COLO668 (cell line): ENCODE results near the gene NPC1.
"Not testable (repeated sequence)": the region's sequence is repeated elsewhere in the genome, so short reads cannot be mapped to it uniquely, and the experiment has no call there.

ENCODE experiments used
- DNase-seq: peaks from one replicate; lab custom pipeline; 2025; ENCODE audit not compliant: unreplicated experiment; lab: John Stamatoyannopoulos, UW

The NPC1 gene

DNA sequence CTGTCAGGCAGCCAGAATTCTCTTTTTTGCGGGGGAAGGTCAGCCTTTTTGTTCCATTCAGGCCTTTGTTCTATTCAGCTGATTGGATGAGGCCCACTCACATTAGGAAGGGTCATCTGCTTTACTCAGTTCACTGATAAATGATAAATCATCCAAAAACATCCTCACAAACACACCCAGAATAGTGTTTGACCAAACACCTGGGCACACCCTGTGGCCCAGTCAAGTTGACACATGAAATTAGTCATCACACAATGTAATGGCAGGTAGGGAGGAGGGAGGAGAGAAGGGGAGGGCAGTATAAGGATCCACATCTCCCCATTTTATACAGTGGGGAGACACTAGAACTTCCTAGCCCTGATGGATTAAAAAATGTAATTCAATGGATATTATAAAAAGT lies 91.3 kb downstream of the NPC1 start:
- DNase-seq = no peak

DNA sequence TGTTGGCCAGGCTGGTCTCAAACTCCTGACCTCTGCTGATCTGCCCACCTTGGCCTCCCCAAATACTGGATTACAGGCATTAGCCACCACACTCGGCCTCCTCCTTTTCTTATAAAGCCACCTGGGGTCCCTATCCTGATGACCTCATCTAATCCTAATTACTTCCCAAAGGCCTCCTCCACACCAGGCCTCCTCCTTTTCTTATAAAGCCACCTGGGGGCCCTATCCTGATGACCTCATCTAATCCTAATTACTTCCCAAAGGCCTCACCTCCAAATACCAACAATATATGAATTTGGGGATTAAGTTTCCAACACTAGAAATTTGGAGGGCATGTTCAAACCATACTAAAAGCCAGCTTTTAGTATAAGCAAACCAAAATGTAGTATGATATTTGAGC lies 92.7 kb downstream of the NPC1 start:
- no peak for DNase-seq

DNA sequence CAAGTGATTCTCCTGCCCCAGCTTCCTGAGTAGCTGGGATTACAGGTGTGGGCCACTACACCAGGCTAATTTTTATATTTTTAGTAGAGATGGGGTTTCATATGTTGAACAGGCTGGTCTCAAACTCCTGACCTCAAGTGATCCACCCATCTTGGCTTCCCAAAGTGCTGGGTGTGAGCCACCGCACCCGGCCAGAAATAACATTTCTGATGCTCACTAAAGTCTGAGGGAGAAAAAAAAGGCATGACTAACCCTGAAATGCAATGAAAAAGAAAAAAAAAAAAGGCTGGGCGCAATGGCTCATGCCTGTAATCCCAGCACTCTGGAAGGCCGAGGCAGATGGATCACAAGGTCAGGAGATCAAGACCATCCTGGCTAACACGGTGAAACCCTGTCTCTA lies 96.7 kb downstream of the NPC1 start:
- DNase-seq = not testable (repeated sequence)

GRCh38 chr18:23487738-23488570 lies 98.4 kb downstream of the NPC1 start:
- DNase-seq = no peak

DNA sequence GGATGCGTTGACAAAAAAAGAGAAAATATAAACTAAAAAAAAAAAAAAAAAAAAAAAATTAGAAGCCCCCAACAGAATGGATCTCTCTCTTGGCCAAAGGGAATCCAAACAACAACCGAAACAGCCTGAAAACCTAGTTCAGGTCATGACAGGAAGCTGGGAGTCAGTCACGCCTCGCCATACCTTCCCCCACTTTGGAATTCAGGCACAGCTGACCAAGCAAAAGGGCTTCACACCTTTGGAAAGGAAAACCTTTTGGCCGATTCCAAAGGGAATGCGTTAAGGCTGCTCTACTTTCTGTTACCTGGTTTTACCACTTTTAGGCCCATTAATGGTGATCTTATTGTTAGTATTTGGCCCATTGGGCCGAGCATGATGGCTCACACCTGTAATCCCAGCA lies 100.9 kb downstream of the NPC1 start:
- no peak for DNase-seq

DNA sequence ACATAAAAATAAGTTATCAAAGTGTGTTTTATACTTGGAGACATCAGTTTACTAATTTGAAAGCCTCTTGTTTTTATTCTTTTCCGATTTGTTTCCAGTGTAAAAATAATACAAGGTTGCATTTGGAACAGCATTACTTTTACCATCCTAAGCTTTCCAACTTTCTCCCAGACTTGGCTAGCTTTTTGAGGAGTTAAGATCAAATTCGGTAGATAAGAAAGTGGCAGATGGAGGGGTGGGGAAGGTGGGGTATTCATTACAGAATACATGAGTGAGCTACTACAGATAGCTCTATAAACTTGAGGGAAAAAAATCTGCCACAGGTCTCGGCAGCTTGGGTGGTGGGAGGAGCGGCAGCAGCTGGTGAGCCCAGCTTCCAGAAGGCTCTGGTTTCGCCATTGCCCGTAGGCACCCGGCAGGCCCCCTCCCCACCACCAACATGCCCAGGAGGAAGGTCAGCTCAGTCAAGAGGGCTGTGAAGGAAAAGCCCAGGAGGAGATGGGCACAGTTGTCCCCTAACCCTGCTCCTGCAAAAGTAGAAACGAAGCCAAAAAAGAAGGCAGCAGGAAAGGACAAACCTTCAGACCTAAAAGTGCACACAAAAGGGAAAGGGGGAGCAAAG lies 101.6 kb downstream of the NPC1 start:
- DNase-seq = no peak
